Endothelial cell of umbilical vein (primary cell): ENCODE measurements around the gene TTL. TPM values are rescaled to one million over a fixed set of nuclear protein-coding genes. Genes with fewer than 3 reads are reported as not detected.
"Not testable (repeated sequence)": the region's sequence is repeated elsewhere in the genome, so short reads cannot be mapped to it uniquely, and the experiment has no call there.

Source experiments
- BruUV-seq: library from RNA; stranded (reverse); fragments of 400-500 nt; replicated peaks from 2 replicates; lab custom pipeline; 2021; lab: Mats Ljungman, UMichigan
- CTCF ChIA-PET: fragments of 300-600, 350-600 bp; sonication (Branson Sonifier 250); formaldehyde crosslinking; loops from one replicate; lab custom pipeline; 2021; ENCODE audit warnings: antibody characterized with exemption, inconsistent platforms; lab: Charles Lee
- POLR2A ChIA-PET: fragments of 300-600, 350-600 bp; sonication (Branson Sonifier 250); formaldehyde crosslinking; loops from one replicate; lab custom pipeline; 2021; ENCODE audit warnings: antibody characterized with exemption, inconsistent platforms; lab: Charles Lee
- DNase-seq: peaks from one replicate; pipeline ENCODE4 v3.0.0-alpha.2; 2011; ENCODE audit warnings: low read depth, low spot score
- FAIRE-seq: peaks from 2 replicates; lab custom pipeline; 2011; peaks lifted over from hg19 to GRCh38; lab: Jason Lieb, UNC
- H2AFZ ChIP-seq: 2 replicates; pipeline ENCODE4 v1.6.0; 2012; ENCODE audit warnings: low read depth, low read length, control low read depth, inconsistent platforms
- H3K27ac ChIP-seq: 2 replicates; pipeline ENCODE4 v1.5.1; 2011; ENCODE audit warnings: low read depth, mild to moderate bottlenecking, control low read depth, low read length, moderate library complexity; ENCODE audit not compliant: insufficient read depth
- H3K27me3 ChIP-seq, 2 experiments: 2 replicates each; pipeline versions ENCODE4 v1.6.0 to v1.6.1; 2011; ENCODE audit warnings: low read length in 2 of 2, mixed read lengths in 1 of 2; ENCODE audit not compliant: control insufficient read depth in 2 of 2, insufficient read depth in 2 of 2
- H3K36me3 ChIP-seq, 2 experiments: 2 replicates in 1 of 2; 3 replicates in 1 of 2; pipeline ENCODE4 v1.5.1; 2011; ENCODE audit warnings: low read length in 2 of 2, mild to moderate bottlenecking in 1 of 2, moderate library complexity in 1 of 2; ENCODE audit not compliant: control insufficient read depth in 2 of 2, insufficient read depth in 2 of 2; ENCODE audit errors: extremely low read depth in 1 of 2
- H3K4me1 ChIP-seq: 3 replicates; pipeline ENCODE4 v1.5.1; 2011; ENCODE audit warnings: mild to moderate bottlenecking, low read length; ENCODE audit not compliant: control insufficient read depth, insufficient read depth; ENCODE audit errors: extremely low read depth
- H3K4me2 ChIP-seq: 2 replicates; pipeline ENCODE4 v1.6.1; 2011; ENCODE audit warnings: low read length, control low read depth, mixed read lengths; ENCODE audit not compliant: insufficient read depth
- H3K4me3 ChIP-seq, 3 experiments: fragments of 200-600 bp in 1 of 3; sonication (generic), shearing (Covaris generic) in 1 of 3; replicated peaks in 1 of 3; 2 replicates each; pipeline ENCODE4 v1.5.1; 2011 to 2016; ENCODE audit warnings: control low read depth in 3 of 3, low read length in 3 of 3, mild to moderate bottlenecking in 2 of 3, inconsistent platforms in 1 of 3, low read depth in 1 of 3, moderate library complexity in 1 of 3; ENCODE audit not compliant: insufficient read depth in 1 of 3
- H3K79me2 ChIP-seq: 2 replicates; pipeline ENCODE4 v1.6.0; 2012; ENCODE audit warnings: low read length, inconsistent platforms; ENCODE audit not compliant: control insufficient read depth, insufficient read depth
- H3K9ac ChIP-seq: replicated peaks from 2 replicates; pipeline ENCODE3; 2011; ENCODE audit warnings: low read length, control low read depth; ENCODE audit not compliant: insufficient read depth; ENCODE audit errors: extremely low read depth
- H3K9me1 ChIP-seq: replicated peaks from 3 replicates; pipeline ENCODE4 v1.6.0; 2011; ENCODE audit warnings: mild to moderate bottlenecking, low read length; ENCODE audit not compliant: control insufficient read depth, insufficient read depth; ENCODE audit errors: extremely low read depth
- H3K9me3 ChIP-seq: replicated peaks from 2 replicates; pipeline ENCODE4 v1.5.1; 2012; ENCODE audit warnings: low read length, inconsistent platforms; ENCODE audit not compliant: control insufficient read depth, insufficient read depth
- H4K20me1 ChIP-seq: replicated peaks from 2 replicates; pipeline ENCODE3; 2011; ENCODE audit warnings: mild to moderate bottlenecking, low read length; ENCODE audit not compliant: control insufficient read depth, insufficient read depth; ENCODE audit errors: extremely low read depth
- CTCF ChIP-seq, 2 donors: IDR thresholded peaks; 1 replicate in 1 of 2; 2 replicates in 1 of 2; pipeline ENCODE4 v1.5.1; 2011; ENCODE audit warnings: low read length in 2 of 2, mild to moderate bottlenecking in 2 of 2, moderate library complexity in 2 of 2, control low read depth in 1 of 2, inconsistent platforms in 1 of 2, low read depth in 1 of 2; ENCODE audit not compliant: insufficient read depth in 1 of 2; ENCODE audit errors: extremely low read depth in 1 of 2
- EZH2 ChIP-seq: IDR thresholded peaks from 2 replicates; pipeline ENCODE4 v1.6.1; 2012; ENCODE audit warnings: borderline replicate concordance, low read depth, mild to moderate bottlenecking, moderate library complexity, low read length, inconsistent platforms; ENCODE audit not compliant: severe bottlenecking
- FOS ChIP-seq: IDR thresholded peaks from 2 replicates; pipeline ENCODE4 v1.6.1; 2011; ENCODE audit warnings: mild to moderate bottlenecking, low read length, moderate library complexity, borderline replicate concordance; ENCODE audit not compliant: insufficient read depth
- GATA2 ChIP-seq: IDR thresholded peaks from 2 replicates; pipeline ENCODE4 v1.7.0; 2011; ENCODE audit warnings: low read depth, mild to moderate bottlenecking, moderate library complexity, mixed read lengths, low read length; ENCODE audit not compliant: insufficient read length, insufficient read depth
- JUN ChIP-seq: IDR thresholded peaks from 2 replicates; pipeline ENCODE4 v1.6.1; 2011; ENCODE audit warnings: borderline replicate concordance, low read depth; ENCODE audit not compliant: insufficient read length, insufficient read depth
- MAX ChIP-seq: IDR thresholded peaks from 2 replicates; pipeline ENCODE4 v1.6.1; 2011; ENCODE audit not compliant: insufficient read depth, insufficient read length
- MYC ChIP-seq: IDR thresholded peaks from one replicate; pipeline ENCODE4 v1.6.1; 2011; ENCODE audit warnings: mild to moderate bottlenecking, low read depth, low read length
- POLR2A ChIP-seq: IDR thresholded peaks from 2 replicates; pipeline ENCODE4 v1.6.1; 2012; ENCODE audit warnings: low read depth, mild to moderate bottlenecking, control low read depth, low read length
- POLR2AphosphoS5 ChIP-seq: IDR thresholded peaks from 2 replicates; pipeline ENCODE4 v1.6.1; 2012; ENCODE audit warnings: low read depth, mild to moderate bottlenecking, control low read depth, low read length, moderate library complexity; ENCODE audit not compliant: insufficient read depth
- dilution Hi-C: fragments of 300-500 bp; cut with MboI; formaldehyde crosslinking; loops from one replicate; pipeline ENCODE4 v1.15.0; 2019; ENCODE audit warnings: low sequenced_read_pairs; ENCODE audit not compliant: extremely low pct_ligation_motif_present
- intact Hi-C: fragments of 100-400 bp; cut with micrococcal nuclease; formaldehyde crosslinking; loops from one replicate; pipeline ENCODE4 v1.10.0; 2022
- polyA plus RNA-seq, 4 experiments: library from polyadenylated mRNA; depleted of rRNA in 3 of 4; stranded (reverse) in 3 of 4; unstranded in 1 of 4; fragments of >200 nt; gene quantifications; 2 replicates each; pipeline versions ENCODE4 v1.2.1 to v1.2.3, GENCODE V29; 2011 to 2012; ENCODE audit warnings: missing spikeins in 1 of 4
- total RNA-seq: library from RNA; stranded (reverse); gene quantifications from 2 replicates; pipeline ENCODE4 v1.2.3, GENCODE V29; 2021

TTL gene
- total and polyA plus RNA-seq, 2 donors (not counting 3 experiments of a cell fraction or from before 2014, with no cell fraction given): 21.9 to 66.8 TPM

DNA sequence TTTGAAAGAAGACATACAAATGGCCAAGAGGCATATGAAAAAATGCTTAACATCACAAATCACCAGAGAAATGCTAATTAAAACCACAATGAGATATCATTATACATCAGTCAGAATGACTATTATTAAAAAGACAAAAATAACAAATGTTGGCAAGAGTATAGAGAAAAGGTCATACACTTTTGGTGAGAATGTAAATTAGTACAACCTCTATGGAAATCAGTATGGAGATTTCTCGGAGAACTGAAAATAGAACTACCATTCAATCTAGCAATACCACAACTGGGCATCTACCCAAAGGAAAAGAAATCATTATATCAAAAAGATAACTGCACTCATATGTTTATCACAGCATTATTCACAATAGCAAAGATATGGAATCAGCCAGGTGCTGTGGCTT is 37.7 kb upstream of the TTL start:
- POLR2A ChIA-PET, H2AFZ ChIP-seq, H3K27ac ChIP-seq, H3K79me2 ChIP-seq, H3K4me1 ChIP-seq, H3K36me3 ChIP-seq, H3K4me2 ChIP-seq, H4K20me1 ChIP-seq, dilution Hi-C loops, CTCF ChIA-PET, FAIRE-seq, H3K9me1 ChIP-seq, H3K4me3 ChIP-seq, BruUV-seq, DNase-seq, intact Hi-C loops, H3K9ac ChIP-seq, H3K9me3 ChIP-seq, H3K27me3 ChIP-seq: not testable (repeated sequence)

- H4K20me1 ChIP-seq: no peaks in the 10 kb centered on the region
- H3K9me1 ChIP-seq: no peaks in the 10 kb centered on the region
- no peaks in the 10 kb centered on the region for H3K36me3 ChIP-seq
- peaks cover 0 to 4% of the 10 kb centered on the region in 2 experiments for H3K27me3 ChIP-seq
- no peak overlapping the region for H3K4me3 ChIP-seq
- H2AFZ ChIP-seq: no peak overlapping the region
- H3K9me3 ChIP-seq: no peaks in the 10 kb centered on the region
- ChIA-PET POLR2A (no interaction called here), CTCF (interaction anchor here (1.4 kb wide), 1 partner anchor 13 kb away, joined by 3 read pairs; no protein-coding TSS in a partner anchor)
- H3K27ac ChIP-seq: no peak overlapping the region
- H3K4me1 ChIP-seq: no peaks in the 10 kb centered on the region
- BruUV-seq: no TSS peak
- TF ChIP-seq EZH2 (no peak), POLR2AphosphoS5 (no peak), JUN (no peak), MAX (no peak), POLR2A (no peak), GATA2 (no peak), FOS (no peak), CTCF (IDR thresholded peaks at IDR 0.05; ENCODE audit: extremely low read depth in 1 of 2, insufficient read depth in 1 of 2, low read depth in 1 of 2, low read length in 2 of 2) (no peak), MYC (no peak)
- H3K4me2 ChIP-seq: no peak overlapping the region
- H3K9ac ChIP-seq: no peak overlapping the region
- intact Hi-C loops: no loop called here
- FAIRE-seq (no peak), DNase-seq (no peak)
- no peaks in the 10 kb centered on the region for H3K79me2 ChIP-seq
- dilution Hi-C loops: no loop called here
Observed at GRCh38 chr2:112449854-112450253, 32.1 kb upstream of the TTL start.
